Vagina (tissue), 2 donors: Measurements from ENCODE around the gene TSPYL6. TPM values are rescaled to one million over a fixed set of nuclear protein-coding genes. Genes with fewer than 3 reads are reported as not detected.

ENCODE experiments used
- DNase-seq, 2 donors: peaks; one replicate each; pipeline ENCODE4 v3.0.0-alpha.2; 2017; ENCODE audit errors: extremely low spot score in 2 of 2
- H3K27ac ChIP-seq: fragments of 200-600 bp; sonication (generic); one replicate; pipeline ENCODE4 v1.5.1; 2019
- H3K27me3 ChIP-seq: fragments of 200-600 bp; sonication (generic); one replicate; pipeline ENCODE4 v1.5.1; 2019
- H3K36me3 ChIP-seq, 2 donors: fragments of 200-600 bp; sonication (generic); one replicate each; pipeline ENCODE4 v1.5.1; 2017 to 2019
- H3K4me1 ChIP-seq: fragments of 200-600 bp; sonication (generic); one replicate; pipeline ENCODE4 v1.5.1; 2019
- H3K4me3 ChIP-seq, 2 donors: fragments of 200-600 bp; sonication (generic); 1 replicate in 1 of 2; 2 replicates in 1 of 2; pipeline ENCODE4 v1.5.1; 2016 to 2019
- H3K9me3 ChIP-seq: fragments of 200-600 bp; sonication (generic); one replicate; pipeline ENCODE4 v1.5.1; 2019
- POLR2A ChIP-seq, 2 donors: fragments of 450-650 bp; IDR thresholded peaks; one replicate each; pipeline ENCODE4 v1.6.1; 2017; ENCODE audit warnings: antibody characterized with exemption in 2 of 2, mild to moderate bottlenecking in 2 of 2, moderate library complexity in 2 of 2
- POLR2AphosphoS5 ChIP-seq, 2 donors: sonication (generic); formaldehyde crosslinking; IDR thresholded peaks; one replicate each; pipeline ENCODE4 v1.9.0; 2017; ENCODE audit warnings: antibody characterized with exemption in 2 of 2, mild to moderate bottlenecking in 2 of 2, low read depth in 1 of 2; ENCODE audit not compliant: insufficient read depth in 1 of 2
- intact Hi-C: fragments of 100-400 bp; cut with DNase I; formaldehyde crosslinking; loops from one replicate; pipeline ENCODE4 v1.15.1; 2023
- total RNA-seq: library from RNA; depleted of rRNA; stranded (reverse); fragments of >200 nt; gene quantifications from one replicate; pipeline ENCODE4 v1.2.3, GENCODE V29; 2016
- TF ChIP-seq, protein P1 (sequence below), 3 experiments: fragments of 450-650 bp in 2 of 3; fragments of 200-600 bp in 1 of 3; sonication (generic) in 1 of 3; IDR thresholded peaks; one replicate each; pipeline ENCODE4 v1.5.1; 2017 to 2019; ENCODE audit warnings: antibody characterized with exemption in 3 of 3, mild to moderate bottlenecking in 2 of 3, moderate library complexity in 2 of 3

The TSPYL6 gene
- total RNA-seq, 1 donor from 2014 or later = not detected

- Histone ChIP-seq H3K9me3 (no peaks in the 10 kb centered on the region), H3K36me3 (no peaks in the 10 kb centered on the region), H3K4me1 (peaks cover 8% of the 10 kb centered on the region), H3K27ac (no peak overlapping the region), H3K27me3 (no peaks in the 10 kb centered on the region), H3K4me3 (no peak overlapping the region)
- intact Hi-C loops = no loop called here
- DNase-seq = no peak
- TF ChIP-seq, protein P1, sequence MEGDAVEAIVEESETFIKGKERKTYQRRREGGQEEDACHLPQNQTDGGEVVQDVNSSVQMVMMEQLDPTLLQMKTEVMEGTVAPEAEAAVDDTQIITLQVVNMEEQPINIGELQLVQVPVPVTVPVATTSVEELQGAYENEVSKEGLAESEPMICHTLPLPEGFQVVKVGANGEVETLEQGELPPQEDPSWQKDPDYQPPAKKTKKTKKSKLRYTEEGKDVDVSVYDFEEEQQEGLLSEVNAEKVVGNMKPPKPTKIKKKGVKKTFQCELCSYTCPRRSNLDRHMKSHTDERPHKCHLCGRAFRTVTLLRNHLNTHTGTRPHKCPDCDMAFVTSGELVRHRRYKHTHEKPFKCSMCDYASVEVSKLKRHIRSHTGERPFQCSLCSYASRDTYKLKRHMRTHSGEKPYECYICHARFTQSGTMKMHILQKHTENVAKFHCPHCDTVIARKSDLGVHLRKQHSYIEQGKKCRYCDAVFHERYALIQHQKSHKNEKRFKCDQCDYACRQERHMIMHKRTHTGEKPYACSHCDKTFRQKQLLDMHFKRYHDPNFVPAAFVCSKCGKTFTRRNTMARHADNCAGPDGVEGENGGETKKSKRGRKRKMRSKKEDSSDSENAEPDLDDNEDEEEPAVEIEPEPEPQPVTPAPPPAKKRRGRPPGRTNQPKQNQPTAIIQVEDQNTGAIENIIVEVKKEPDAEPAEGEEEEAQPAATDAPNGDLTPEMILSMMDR (IDR thresholded peaks at IDR 0.05) = no peak
- no peak for TF ChIP-seq POLR2AphosphoS5 (IDR thresholded peaks at IDR 0.05; ENCODE audit: insufficient read depth in 1 of 2, low read depth in 1 of 2)
- no peak for TF ChIP-seq POLR2A (IDR thresholded peaks at IDR 0.05)
These were observed 31.0 kb downstream of the TSPYL6 start for GRCh38 chr2:54224997-54225396.

DNA sequence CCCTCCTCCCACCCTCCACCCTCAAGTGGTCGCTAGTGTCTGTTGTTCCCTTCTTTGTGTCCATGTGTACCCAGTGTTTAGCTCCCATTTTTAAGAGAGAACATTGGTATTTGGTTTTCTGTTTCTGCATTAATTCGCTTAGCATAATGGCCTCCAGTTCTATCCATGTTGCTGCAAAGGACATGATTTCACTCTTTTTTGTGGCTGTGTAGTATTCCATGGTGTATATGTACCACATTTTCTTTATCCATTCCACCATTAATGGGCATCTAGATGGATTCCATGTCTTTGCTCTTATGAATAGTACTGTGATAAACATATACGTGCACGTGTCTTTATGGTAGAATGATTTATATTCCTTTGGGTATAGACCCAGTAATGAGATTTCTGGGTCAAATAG, 42.9 kb downstream of the TSPYL6 start:
- Histone ChIP-seq H3K4me1 (peaks cover 21% of the 10 kb centered on the region), H3K9me3 (no peaks in the 10 kb centered on the region), H3K36me3 (no peaks in the 10 kb centered on the region), H3K27me3 (no peaks in the 10 kb centered on the region), H3K27ac (no peak overlapping the region), H3K4me3 (no peak overlapping the region)
- intact Hi-C loops = no loop called here
- TF ChIP-seq POLR2AphosphoS5 (IDR thresholded peaks at IDR 0.05; ENCODE audit: insufficient read depth in 1 of 2, low read depth in 1 of 2) (no peak), POLR2A (IDR thresholded peaks at IDR 0.05) (no peak)
- TF ChIP-seq, protein P1 (IDR thresholded peaks at IDR 0.05) = no peak
- no peak for DNase-seq

DNA sequence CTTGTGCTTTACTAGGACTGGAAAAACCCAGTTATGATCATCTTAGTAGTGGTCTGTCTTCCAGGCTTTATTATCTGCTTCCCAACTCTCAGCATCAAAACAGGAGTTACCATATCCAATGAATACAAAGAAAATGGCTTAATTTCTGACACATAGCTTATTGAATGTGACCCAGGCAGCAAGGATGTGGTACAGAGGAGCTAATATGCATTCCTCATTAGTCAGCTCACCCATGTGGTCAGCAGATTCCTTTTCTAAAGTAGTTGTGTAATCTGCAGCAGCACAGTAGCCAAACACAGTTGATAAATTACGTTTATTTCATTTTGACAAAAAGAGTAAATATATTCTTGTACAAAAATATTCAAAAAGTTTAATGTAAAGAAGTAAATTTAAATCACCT, 43.6 kb downstream of the TSPYL6 start:
- intact Hi-C loops = no loop called here
- H3K27ac ChIP-seq = no peak overlapping the region
- no peak overlapping the region for H3K4me3 ChIP-seq
- TF ChIP-seq POLR2A (IDR thresholded peaks at IDR 0.05) (no peak), POLR2AphosphoS5 (IDR thresholded peaks at IDR 0.05; ENCODE audit: insufficient read depth in 1 of 2, low read depth in 1 of 2) (no peak)
- TF ChIP-seq, protein P1 (IDR thresholded peaks at IDR 0.05) = no peak
- no peaks in the 10 kb centered on the region for H3K27me3 ChIP-seq
- no peak for DNase-seq
- peaks cover 27% of the 10 kb centered on the region for H3K4me1 ChIP-seq
- H3K9me3 ChIP-seq = no peaks in the 10 kb centered on the region
- no peaks in the 10 kb centered on the region for H3K36me3 ChIP-seq

- H3K27ac ChIP-seq = no peak overlapping the region
- intact Hi-C loops = no loop called here
- H3K9me3 ChIP-seq = no peaks in the 10 kb centered on the region
- H3K4me1 ChIP-seq = peaks cover 27% of the 10 kb centered on the region
- H3K27me3 ChIP-seq = no peaks in the 10 kb centered on the region
- H3K36me3 ChIP-seq = no peaks in the 10 kb centered on the region
- no peak overlapping the region for H3K4me3 ChIP-seq
- no peak for DNase-seq
- TF ChIP-seq POLR2AphosphoS5 (IDR thresholded peaks at IDR 0.05; ENCODE audit: insufficient read depth in 1 of 2, low read depth in 1 of 2) = no peak
- TF ChIP-seq POLR2A (IDR thresholded peaks at IDR 0.05) = no peak
- TF ChIP-seq, protein P1 (IDR thresholded peaks at IDR 0.05) = no peak
These were observed 46.6 kb downstream of the TSPYL6 start for GRCh38 chr2:54209379-54209778.

DNA sequence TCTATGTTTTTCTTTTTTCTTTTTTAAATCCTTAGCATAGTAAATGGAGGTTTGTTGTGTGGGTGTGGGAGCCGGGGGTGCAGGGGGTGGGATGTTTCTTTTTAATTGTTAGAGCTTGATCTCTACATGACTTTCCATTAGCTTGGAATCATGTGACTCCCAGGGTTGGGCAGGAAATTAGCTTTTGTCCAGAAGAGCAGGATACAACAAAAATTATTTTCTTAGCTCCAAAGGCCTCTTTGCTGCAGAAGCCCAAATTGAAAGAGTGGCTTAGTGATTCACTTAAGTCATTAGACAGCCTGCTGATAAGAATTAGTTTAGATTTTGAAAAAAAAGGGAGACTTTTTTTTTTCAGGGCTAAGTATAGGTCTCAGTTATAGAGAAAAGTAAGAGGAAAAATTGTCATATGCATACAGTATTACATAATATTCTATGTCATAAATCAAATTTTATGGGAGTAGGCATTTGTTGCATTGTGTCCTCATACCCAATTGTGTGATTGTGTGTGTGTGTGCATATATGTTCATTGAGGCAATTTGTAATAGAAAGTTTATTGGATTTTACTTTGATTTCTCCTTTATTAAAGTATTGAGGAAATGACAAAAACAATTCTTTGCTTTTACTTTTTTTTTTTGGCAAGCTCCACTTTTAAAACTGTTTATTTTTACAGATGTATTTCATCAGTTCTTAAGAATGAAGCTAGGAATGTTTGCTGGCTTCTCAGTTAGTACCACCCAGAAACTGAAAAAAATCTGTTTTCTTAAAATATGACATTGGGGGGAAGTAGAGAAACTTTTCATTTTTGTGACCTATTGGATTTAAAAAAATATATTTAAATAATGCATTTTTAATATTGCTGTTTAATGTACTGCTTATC, 47.4 kb downstream of the TSPYL6 start:
- Histone ChIP-seq H3K4me1 (peaks cover 27% of the 10 kb centered on the region), H3K36me3 (no peaks in the 10 kb centered on the region), H3K4me3 (no peak overlapping the region), H3K27me3 (no peaks in the 10 kb centered on the region), H3K9me3 (no peaks in the 10 kb centered on the region), H3K27ac (peak overlapping the region; percentile 41)
- TF ChIP-seq POLR2A (IDR thresholded peaks at IDR 0.05) = no peak
- TF ChIP-seq, protein P1 (IDR thresholded peaks at IDR 0.05) = no peak
- TF ChIP-seq POLR2AphosphoS5 (IDR thresholded peaks at IDR 0.05; ENCODE audit: insufficient read depth in 1 of 2, low read depth in 1 of 2) = no peak
- intact Hi-C loops = no loop called here
- DNase-seq = no peak
